Upper lobe of left lung (tissue), 6 donors: ENCODE results near the gene AP3S2. TPM values are rescaled to one million over a fixed set of nuclear protein-coding genes. Genes with fewer than 3 reads are reported as not detected.
A peak's percentile ranks its signal among the peaks of the same experiment; 100 is the strongest.
"Not testable (repeated sequence)": the region's sequence is repeated elsewhere in the genome, so short reads cannot be mapped to it uniquely, and the experiment has no call there.

Experiments
- ATAC-seq, 2 donors: fragments of 200-7000 bp; cut with Tn5 transposase; one replicate each; pipeline ENCODE4 v1.9.1; 2022; ENCODE audit warnings: mild to moderate bottlenecking in 2 of 2, moderate library complexity in 2 of 2; ENCODE audit not compliant: low FRiP score in 2 of 2
- DNase-seq, 2 donors: peaks; one replicate each; pipeline ENCODE4 v3.0.0-alpha.2; 2019 to 2020
- H3K27ac ChIP-seq, 4 donors: fragments of 200-600 bp; sonication (generic); one replicate each; pipeline ENCODE4 v1.5.1; 2016 to 2019
- H3K27me3 ChIP-seq, 4 donors: fragments of 200-600 bp; sonication (generic); one replicate each; pipeline ENCODE4 v1.5.1; 2017 to 2019
- H3K36me3 ChIP-seq, 4 donors: fragments of 200-600 bp; sonication (generic); one replicate each; pipeline ENCODE4 v1.5.1; 2016 to 2019
- H3K4me1 ChIP-seq, 4 donors: fragments of 200-600 bp; sonication (generic); one replicate each; pipeline ENCODE4 v1.5.1; 2018 to 2019
- H3K4me3 ChIP-seq, 4 donors: fragments of 200-600 bp; sonication (generic); one replicate each; pipeline ENCODE4 v1.5.1; 2017 to 2019; ENCODE audit warnings: mild to moderate bottlenecking in 2 of 4, moderate library complexity in 1 of 4
- H3K9me3 ChIP-seq, 4 donors: fragments of 200-600 bp; sonication (generic); one replicate each; pipeline ENCODE4 v1.5.1; 2018 to 2019
- EP300 ChIP-seq, 4 donors: sonication (generic); formaldehyde crosslinking; IDR thresholded peaks; one replicate each; pipeline ENCODE4 v1.5.1; 2017; ENCODE audit warnings: antibody characterized with exemption in 4 of 4, control low read depth in 2 of 4
- POLR2A ChIP-seq, 4 donors: fragments of 450-650 bp; IDR thresholded peaks; one replicate each; pipeline ENCODE4 v1.5.1; 2016 to 2017; ENCODE audit warnings: antibody characterized with exemption in 4 of 4, mild to moderate bottlenecking in 2 of 4
- POLR2AphosphoS5 ChIP-seq, 2 donors: sonication (generic); formaldehyde crosslinking; IDR thresholded peaks; one replicate each; pipeline ENCODE4 v1.5.1; 2017; ENCODE audit warnings: antibody characterized with exemption in 2 of 2
- WGBS, 2 donors: methylation state at CpG; one replicate each; pipeline ENCODE4 v1.1.5; 2017 to 2018; 5-methylcytosine and 5-hydroxymethylcytosine counted together
- total RNA-seq, 6 donors: library from RNA; depleted of rRNA in 4 of 6; stranded (reverse); fragments of >200 nt in 4 of 6; gene quantifications; one replicate each; pipeline versions ENCODE4 v1.1.0 to v1.2.1, GENCODE V29; 2016 to 2021
- TF ChIP-seq, protein P1 (sequence below), 6 experiments: fragments of 450-650 bp in 4 of 6; fragments of 200-600 bp in 2 of 6; sonication (generic) in 2 of 6; IDR thresholded peaks; one replicate each; pipeline ENCODE4 v1.5.1; 2016 to 2019; ENCODE audit warnings: antibody characterized with exemption in 6 of 6
- donor health status: DM: no; HTN: no; CAD: no; lungs with moderate emphysema.
- donor health status: DM: no; HTN: yes; CAD: no; lungs with severe emphysema.

AP3S2 gene
- total RNA-seq, 6 donors from 2014 or later: 19.6 to 46.1 (median 28.9) TPM

DNA sequence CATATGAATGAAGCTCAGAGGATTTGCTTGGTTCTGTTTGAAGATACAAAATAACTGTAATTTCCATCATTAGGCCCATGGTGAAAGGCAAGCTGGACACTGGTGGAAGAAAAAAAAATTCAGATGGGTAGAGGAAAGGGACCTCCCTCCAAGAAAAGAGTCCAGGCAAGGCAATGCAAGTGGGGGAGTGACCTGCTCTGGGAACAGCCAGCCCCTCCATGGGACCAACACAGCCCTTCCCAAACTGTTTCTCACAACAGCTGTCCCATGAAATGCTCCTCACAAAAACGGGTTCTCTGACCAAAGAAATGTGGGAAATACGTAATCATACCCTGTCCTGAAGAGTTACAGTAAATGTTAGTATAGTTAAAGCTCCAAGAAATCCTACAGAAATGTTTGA lies 4.4 kb upstream of the AP3S2 start:
- peaks cover 10 to 29% (median 21%) of the 10 kb centered on the region in 4 donors for H3K36me3 ChIP-seq
- H3K4me3 ChIP-seq: no peak overlapping the region
- H3K9me3 ChIP-seq: no peaks in the 10 kb centered on the region
- no peak for TF ChIP-seq EP300 (IDR thresholded peaks at IDR 0.05)
- no peak for TF ChIP-seq POLR2A (IDR thresholded peaks at IDR 0.05)
- TF ChIP-seq POLR2AphosphoS5 (IDR thresholded peaks at IDR 0.05): no peak
- TF ChIP-seq, protein P1, sequence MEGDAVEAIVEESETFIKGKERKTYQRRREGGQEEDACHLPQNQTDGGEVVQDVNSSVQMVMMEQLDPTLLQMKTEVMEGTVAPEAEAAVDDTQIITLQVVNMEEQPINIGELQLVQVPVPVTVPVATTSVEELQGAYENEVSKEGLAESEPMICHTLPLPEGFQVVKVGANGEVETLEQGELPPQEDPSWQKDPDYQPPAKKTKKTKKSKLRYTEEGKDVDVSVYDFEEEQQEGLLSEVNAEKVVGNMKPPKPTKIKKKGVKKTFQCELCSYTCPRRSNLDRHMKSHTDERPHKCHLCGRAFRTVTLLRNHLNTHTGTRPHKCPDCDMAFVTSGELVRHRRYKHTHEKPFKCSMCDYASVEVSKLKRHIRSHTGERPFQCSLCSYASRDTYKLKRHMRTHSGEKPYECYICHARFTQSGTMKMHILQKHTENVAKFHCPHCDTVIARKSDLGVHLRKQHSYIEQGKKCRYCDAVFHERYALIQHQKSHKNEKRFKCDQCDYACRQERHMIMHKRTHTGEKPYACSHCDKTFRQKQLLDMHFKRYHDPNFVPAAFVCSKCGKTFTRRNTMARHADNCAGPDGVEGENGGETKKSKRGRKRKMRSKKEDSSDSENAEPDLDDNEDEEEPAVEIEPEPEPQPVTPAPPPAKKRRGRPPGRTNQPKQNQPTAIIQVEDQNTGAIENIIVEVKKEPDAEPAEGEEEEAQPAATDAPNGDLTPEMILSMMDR (IDR thresholded peaks at IDR 0.05): no peak
- ATAC-seq (no peak), DNase-seq (no peak)
- 70% methylated on average over 2 of the region's 2 CpGs for WGBS, 2 donors
- H3K27ac ChIP-seq: no peak overlapping the region
- H3K4me1 ChIP-seq: peaks cover 0 to 4% (median 3%) of the 10 kb centered on the region in 4 donors
- no peaks in the 10 kb centered on the region for H3K27me3 ChIP-seq

DNA sequence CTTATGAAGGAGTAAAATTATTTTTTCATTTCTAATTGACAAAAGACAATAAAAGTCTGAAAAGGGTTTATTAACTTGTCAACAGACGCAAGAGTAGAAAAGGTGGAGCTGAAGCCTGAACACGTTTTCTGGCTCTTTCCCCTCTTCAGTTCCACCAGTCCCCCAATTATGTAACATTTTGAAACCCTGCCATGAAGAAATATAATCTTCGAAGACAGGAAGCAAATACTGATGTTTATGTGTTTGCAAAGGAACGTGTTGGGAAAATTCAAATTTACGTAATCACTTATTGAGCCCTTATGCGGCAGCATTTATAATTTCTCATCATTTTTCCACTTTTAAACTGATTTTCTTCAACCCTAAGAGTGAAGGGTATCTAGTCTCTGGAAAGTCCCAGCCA lies 767 bp downstream of the AP3S2 start:
- Histone ChIP-seq H3K4me1 (peaks cover 10 to 15% (median 14%) of the 10 kb centered on the region in 4 donors), H3K4me3 (peak overlapping the region; percentile 75 to 91 (median 88)), H3K9me3 (no peaks in the 10 kb centered on the region), H3K27me3 (no peaks in the 10 kb centered on the region), H3K27ac (peak overlapping the region; percentile 92 to 96 (median 96)), H3K36me3 (peaks cover 0 to 11% (median 9%) of the 10 kb centered on the region in 4 donors)
- ATAC-seq (peak in 1 of 2 donors; percentile 17), DNase-seq (no peak)
- no peak for TF ChIP-seq POLR2AphosphoS5 (IDR thresholded peaks at IDR 0.05)
- TF ChIP-seq POLR2A (IDR thresholded peaks at IDR 0.05): no peak
- no peak for TF ChIP-seq EP300 (IDR thresholded peaks at IDR 0.05)
- TF ChIP-seq, protein P1 (IDR thresholded peaks at IDR 0.05): no peak
- WGBS, 2 donors: 6 to 10% methylated on average over 6 of the region's 6 CpGs

DNA sequence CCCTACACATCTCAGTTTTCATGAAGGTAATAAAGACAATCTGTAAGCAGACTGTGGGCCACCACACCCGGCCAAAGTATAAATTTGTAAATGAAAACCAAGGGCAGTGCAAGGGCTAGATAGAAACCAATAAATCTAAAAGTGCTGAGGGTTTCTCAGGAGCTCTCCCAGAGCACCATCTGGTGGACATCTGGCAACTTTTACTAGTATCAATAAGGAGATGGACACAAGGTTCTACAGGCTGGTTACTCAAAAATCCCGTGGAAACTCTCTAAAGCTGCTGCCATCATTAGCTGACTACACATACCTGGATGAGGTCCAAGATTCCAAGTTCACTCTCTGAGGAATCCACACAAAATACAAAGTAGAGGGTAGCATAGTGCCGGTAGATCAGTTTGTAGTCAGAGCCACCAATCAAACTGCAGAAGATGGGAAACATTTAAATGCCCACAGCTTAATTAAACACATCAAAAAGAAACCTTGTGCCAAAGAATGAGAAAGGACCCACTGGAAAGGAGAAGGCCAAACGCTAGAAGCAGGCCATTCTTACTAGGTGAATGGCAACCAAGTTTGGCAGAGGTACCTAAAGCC lies 5.5 kb downstream of the AP3S2 start:
- Histone ChIP-seq H3K4me1 (peaks cover 7 to 14% (median 13%) of the 10 kb centered on the region in 4 donors), H3K27me3 (no peaks in the 10 kb centered on the region), H3K36me3 (peaks cover 17 to 58% (median 33%) of the 10 kb centered on the region in 4 donors), H3K9me3 (no peaks in the 10 kb centered on the region), H3K27ac (no peak overlapping the region), H3K4me3 (no peak overlapping the region)
- WGBS, 2 donors: 71 to 72% methylated on average over 4 of the region's 4 CpGs
- no peak for TF ChIP-seq POLR2AphosphoS5 (IDR thresholded peaks at IDR 0.05)
- DNase-seq (no peak), ATAC-seq (no peak)

DNA sequence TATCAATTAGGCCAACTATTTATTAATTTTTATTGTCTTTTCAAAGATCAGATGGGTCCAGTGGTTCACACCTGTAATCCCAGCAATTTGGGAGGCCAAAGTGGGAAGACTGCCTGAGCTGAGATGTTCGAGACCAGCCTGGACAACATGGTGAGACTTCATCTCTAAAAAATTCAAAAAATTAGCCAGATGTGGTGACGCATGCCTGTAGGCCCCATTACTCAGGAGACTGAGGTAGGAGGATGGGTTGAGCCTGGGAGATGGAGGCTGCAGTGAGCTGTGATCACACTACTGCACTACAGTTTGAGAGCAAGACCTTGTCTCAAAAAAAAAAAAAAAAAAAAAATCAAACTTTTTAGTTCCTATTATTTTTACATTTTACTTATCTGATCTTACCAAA lies 8.2 kb downstream of the AP3S2 start:
- Histone ChIP-seq H3K4me1 (peaks cover 0 to 3% (median 0%) of the 10 kb centered on the region in 4 donors), H3K36me3 (peaks cover 17 to 73% (median 36%) of the 10 kb centered on the region in 4 donors), H3K27me3 (no peaks in the 10 kb centered on the region), H3K27ac (no peak overlapping the region), H3K9me3 (no peaks in the 10 kb centered on the region), H3K4me3 (no peak overlapping the region)
- TF ChIP-seq EP300 (IDR thresholded peaks at IDR 0.05) (no peak), POLR2AphosphoS5 (IDR thresholded peaks at IDR 0.05) (no peak)
- ATAC-seq: no peak
- WGBS, 2 donors: 94 to 95% methylated on average over 2 of the region's 2 CpGs
- no peak for DNase-seq

DNA sequence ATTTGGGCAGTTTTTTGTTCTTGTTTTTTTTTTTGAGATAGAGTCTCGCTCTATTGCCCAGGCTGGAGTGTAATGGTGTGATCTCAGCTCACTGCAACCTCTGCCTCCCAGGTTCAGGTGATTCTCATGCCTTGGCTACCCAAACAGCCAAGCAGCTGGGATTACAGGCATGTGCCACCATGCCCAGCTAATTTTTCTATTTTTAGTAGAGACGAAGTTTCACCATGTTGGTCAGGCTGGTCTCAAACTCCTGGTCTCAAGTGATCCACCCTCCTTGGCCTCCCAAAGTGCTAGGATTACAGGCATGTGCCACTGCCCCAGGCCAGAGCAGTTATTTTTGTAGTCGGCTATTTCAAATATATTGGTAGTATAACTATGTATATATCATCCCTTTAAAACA lies 8.6 kb downstream of the AP3S2 start:
- not testable (repeated sequence) for H3K4me1 ChIP-seq, DNase-seq, ATAC-seq, H3K9me3 ChIP-seq, H3K27ac ChIP-seq, H3K27me3 ChIP-seq, H3K4me3 ChIP-seq
- peaks cover 17 to 73% (median 37%) of the 10 kb centered on the region in 4 donors for H3K36me3 ChIP-seq
- 67% methylated on average over 3 of the region's 3 CpGs for WGBS, 2 donors

DNA sequence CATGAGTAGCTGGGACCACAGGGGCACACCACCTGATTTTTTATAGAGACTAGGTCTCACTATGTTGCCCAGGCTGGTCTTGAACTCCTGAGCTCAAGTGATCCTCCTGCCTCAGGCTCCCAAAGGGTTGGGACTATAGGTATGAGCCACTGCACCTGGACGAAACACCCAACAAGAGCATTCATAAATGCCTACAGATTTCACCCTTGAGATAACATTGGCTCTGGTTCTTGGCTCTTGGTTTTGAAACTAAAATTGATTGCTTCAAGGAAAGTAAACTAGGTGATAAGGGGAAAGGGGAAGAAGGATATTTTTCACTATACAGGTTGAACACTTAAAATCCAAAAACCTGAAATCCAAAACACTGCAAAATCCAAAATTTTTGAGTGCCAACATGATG lies 10.3 kb downstream of the AP3S2 start:
- TF ChIP-seq, protein P1 (IDR thresholded peaks at IDR 0.05): no peak
- TF ChIP-seq POLR2AphosphoS5 (IDR thresholded peaks at IDR 0.05): no peak
- TF ChIP-seq POLR2A (IDR thresholded peaks at IDR 0.05): no peak
- no peaks in the 10 kb centered on the region for H3K9me3 ChIP-seq
- no peaks in the 10 kb centered on the region for H3K27me3 ChIP-seq
- no peak overlapping the region for H3K4me3 ChIP-seq
- H3K4me1 ChIP-seq: peaks cover 0 to 3% (median 0%) of the 10 kb centered on the region in 4 donors
- H3K27ac ChIP-seq: no peak overlapping the region
- ATAC-seq: no peak
- WGBS, 2 donors: 100% methylated on average over 1 of the region's 1 CpG
- peaks cover 17 to 78% (median 34%) of the 10 kb centered on the region in 4 donors for H3K36me3 ChIP-seq
- no peak for DNase-seq
